Neural crest cell (in vitro differentiated cells): ENCODE data around the gene KAT6B. TPM values are rescaled to one million over a fixed set of nuclear protein-coding genes. Genes with fewer than 3 reads are reported as not detected.

Experiments
- DNase-seq: peaks from one replicate; pipeline ENCODE4 v3.0.0; 2021; ENCODE audit warnings: low read depth, mixed read lengths, low spot score
- H3K27ac Mint-ChIP-seq: one replicate; pipeline ENCODE4 v1.8.0; 2021; ENCODE audit warnings: mild to moderate bottlenecking, mixed read lengths; ENCODE audit not compliant: unreplicated experiment
- H3K27me3 Mint-ChIP-seq: 2 replicates; pipeline ENCODE4 v1.8.0; 2021; ENCODE audit warnings: low read depth, mild to moderate bottlenecking, mixed read lengths
- H3K36me3 Mint-ChIP-seq: 2 replicates; pipeline ENCODE4 v1.8.0; 2021; ENCODE audit warnings: low read depth, mild to moderate bottlenecking, mixed read lengths
- H3K4me1 Mint-ChIP-seq: 2 replicates; pipeline ENCODE4 v1.8.0; 2021; ENCODE audit warnings: mixed read lengths
- H3K4me3 Mint-ChIP-seq: one replicate; pipeline ENCODE4 v1.8.0; 2021; ENCODE audit warnings: mild to moderate bottlenecking, mixed read lengths
- H3K9me3 Mint-ChIP-seq: 2 replicates; pipeline ENCODE4 v1.8.0; 2021; ENCODE audit warnings: mixed read lengths
- CTCF ChIP-seq: fragments of 200-600 bp; sonication (generic); conservative IDR thresholded peaks from 2 replicates; pipeline ENCODE4 v1.5.0; 2021; ENCODE audit warnings: antibody characterized with exemption, mild to moderate bottlenecking
- total RNA-seq: library from RNA; stranded (reverse); gene quantifications from 2 replicates; pipeline ENCODE4 v1.2.1, GENCODE V29; 2021

The KAT6B gene
- total RNA-seq, 1 donor from 2014 or later: 34.2 TPM

DNA sequence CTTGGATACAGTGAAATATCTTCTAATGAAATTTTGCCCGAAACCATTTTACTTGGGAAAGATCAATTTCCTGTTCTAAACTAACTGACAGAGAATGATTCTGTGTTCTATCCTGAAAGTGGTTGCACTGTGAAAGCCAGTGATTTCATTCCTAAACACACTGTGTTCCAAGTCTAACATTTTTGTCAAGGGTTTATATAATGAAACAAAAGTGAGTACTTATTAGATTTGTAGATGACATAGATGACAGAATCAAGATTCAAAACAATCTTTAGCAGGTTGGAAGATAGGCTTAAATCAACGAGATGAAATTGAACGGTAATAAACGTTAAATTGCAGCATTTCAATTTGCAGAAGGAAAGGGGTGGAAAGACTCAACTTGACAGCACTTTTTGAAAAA, 13.3 kb downstream of the KAT6B start:
- H3K4me3 Mint-ChIP-seq: no peak overlapping the region
- H3K36me3 Mint-ChIP-seq: peaks cover 12% of the 10 kb centered on the region
- no peaks in the 10 kb centered on the region for H3K27me3 Mint-ChIP-seq
- no peak overlapping the region for H3K27ac Mint-ChIP-seq
- peaks cover 7% of the 10 kb centered on the region for H3K9me3 Mint-ChIP-seq
- TF ChIP-seq CTCF: no peak
- no peak for DNase-seq
- peaks cover 4% of the 10 kb centered on the region for H3K4me1 Mint-ChIP-seq

DNA sequence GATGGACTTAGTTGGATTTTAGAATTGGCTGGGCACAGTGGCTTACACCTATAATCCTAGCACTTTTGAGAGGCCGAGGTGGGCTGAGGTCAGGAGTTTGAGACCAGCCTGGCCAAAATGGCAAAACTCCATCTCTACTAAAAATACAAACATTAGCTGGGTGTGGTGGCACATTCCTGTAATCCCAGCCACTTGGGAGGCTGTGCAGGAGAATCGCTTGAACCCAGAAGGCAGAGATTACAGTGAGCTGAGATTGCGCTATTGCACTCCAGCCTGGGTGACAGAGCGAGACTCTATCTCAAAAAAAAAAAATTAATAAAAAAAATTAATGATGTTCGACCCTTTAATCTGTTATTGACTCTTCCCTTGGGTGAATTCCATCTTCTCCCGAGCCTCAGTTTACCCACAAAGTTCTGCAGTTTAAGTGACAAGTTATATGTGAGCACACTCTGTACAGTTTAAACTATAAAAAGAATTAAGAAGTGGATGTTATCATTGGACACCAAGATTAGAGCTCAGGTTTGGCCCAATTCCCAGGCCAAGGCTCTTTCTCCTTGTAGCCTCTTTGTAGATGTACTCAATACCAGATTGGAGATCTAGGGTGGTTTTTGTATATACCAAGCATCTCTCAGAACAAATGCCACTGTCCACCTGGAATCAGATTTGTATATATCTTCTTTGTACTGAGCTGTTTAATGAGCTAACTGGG, 15.0 kb downstream of the KAT6B start:
- no peak for TF ChIP-seq CTCF
- Mint-ChIP-seq H3K9me3 (no peaks in the 10 kb centered on the region), H3K4me3 (no peak overlapping the region), H3K4me1 (peaks cover 4% of the 10 kb centered on the region), H3K36me3 (peaks cover 6% of the 10 kb centered on the region), H3K27me3 (no peaks in the 10 kb centered on the region), H3K27ac (no peak overlapping the region)
- no peak for DNase-seq

DNA sequence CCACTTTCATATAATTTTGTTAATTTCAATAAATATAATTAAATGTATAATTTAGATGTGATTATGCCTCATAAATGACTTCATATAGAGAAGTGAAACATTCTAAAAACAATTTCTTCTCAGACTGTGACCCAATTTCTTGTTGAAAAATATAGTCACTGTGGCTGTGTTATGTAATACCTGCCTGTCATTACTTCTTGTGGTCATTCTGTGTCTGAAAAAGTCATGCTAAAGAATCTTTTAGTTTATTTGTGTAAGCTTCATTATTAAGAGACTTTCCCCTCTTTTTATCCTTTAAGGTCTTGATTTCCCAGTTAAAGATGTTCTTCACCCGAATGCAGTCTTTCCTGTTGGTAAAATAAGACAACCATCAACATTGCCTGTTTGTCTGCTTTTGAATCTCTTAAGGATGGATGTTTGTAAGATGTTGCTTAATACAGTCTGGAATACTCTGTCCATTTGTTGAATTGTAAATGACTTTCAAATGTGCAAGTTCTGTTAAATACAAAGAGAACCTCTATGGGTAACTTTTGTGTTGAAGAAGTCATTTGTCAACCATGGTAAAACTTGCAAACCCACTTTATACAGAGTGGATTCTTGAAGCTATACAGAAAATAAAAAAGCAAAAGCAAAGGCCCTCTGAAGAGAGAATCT, 16.0 kb downstream of the KAT6B start:
- Mint-ChIP-seq H3K36me3 (peaks cover 6% of the 10 kb centered on the region), H3K27me3 (no peaks in the 10 kb centered on the region), H3K4me3 (no peak overlapping the region), H3K9me3 (no peaks in the 10 kb centered on the region), H3K27ac (peak overlapping the region; percentile 30), H3K4me1 (peaks cover 4% of the 10 kb centered on the region)
- DNase-seq: no peak
- no peak for TF ChIP-seq CTCF

DNA sequence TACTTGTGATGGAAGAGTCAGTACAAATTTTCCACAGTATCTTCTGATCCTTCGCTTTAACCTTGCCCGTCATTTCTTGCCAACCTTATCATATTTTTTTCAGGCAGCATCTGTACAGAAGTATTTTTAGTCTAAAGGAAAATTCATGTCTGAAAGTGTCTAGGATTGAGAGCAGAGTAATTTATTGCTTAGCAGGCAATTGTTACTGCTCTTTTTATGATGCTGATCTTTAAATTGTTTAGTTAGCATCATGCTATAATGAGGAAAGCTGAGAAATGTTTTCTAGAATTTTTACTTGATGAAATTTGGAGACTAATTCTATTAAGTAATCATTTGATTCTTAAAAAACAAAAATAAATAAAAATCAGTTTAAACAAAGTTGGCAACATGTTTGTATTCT, 20.6 kb downstream of the KAT6B start:
- peaks cover 6% of the 10 kb centered on the region for H3K4me1 Mint-ChIP-seq
- no peak overlapping the region for H3K4me3 Mint-ChIP-seq
- no peaks in the 10 kb centered on the region for H3K9me3 Mint-ChIP-seq
- H3K36me3 Mint-ChIP-seq: peaks cover 4% of the 10 kb centered on the region
- no peak for DNase-seq
- H3K27me3 Mint-ChIP-seq: no peaks in the 10 kb centered on the region
- no peak overlapping the region for H3K27ac Mint-ChIP-seq
- TF ChIP-seq CTCF: no peak

GRCh38 chr10:74851831-74852230, 25.4 kb downstream of the KAT6B start:
- peaks cover 5% of the 10 kb centered on the region for H3K36me3 Mint-ChIP-seq
- DNase-seq: no peak
- no peaks in the 10 kb centered on the region for H3K9me3 Mint-ChIP-seq
- no peak overlapping the region for H3K27ac Mint-ChIP-seq
- peaks cover 23% of the 10 kb centered on the region for H3K4me1 Mint-ChIP-seq
- H3K4me3 Mint-ChIP-seq: no peak overlapping the region
- no peak for TF ChIP-seq CTCF
- H3K27me3 Mint-ChIP-seq: no peaks in the 10 kb centered on the region
